Smooth muscle cell of the brain vasculature (primary cell): Measurements from ENCODE around the gene MLLT11.
"Not testable (repeated sequence)": the region's sequence is repeated elsewhere in the genome, so short reads cannot be mapped to it uniquely, and the experiment has no call there.

Source experiments
- DNase-seq: peaks from one replicate; pipeline ENCODE4 v3.0.0-alpha.2; 2012; ENCODE audit warnings: low read depth, low spot score

The MLLT11 gene

GRCh38 chr1:151056149-151056548 lies 4.0 kb upstream of the MLLT11 start:
- DNase-seq = no peak

- DNase-seq = no peak
Observed at GRCh38 chr1:151058692-151059091, 1.5 kb upstream of the MLLT11 start.

DNA sequence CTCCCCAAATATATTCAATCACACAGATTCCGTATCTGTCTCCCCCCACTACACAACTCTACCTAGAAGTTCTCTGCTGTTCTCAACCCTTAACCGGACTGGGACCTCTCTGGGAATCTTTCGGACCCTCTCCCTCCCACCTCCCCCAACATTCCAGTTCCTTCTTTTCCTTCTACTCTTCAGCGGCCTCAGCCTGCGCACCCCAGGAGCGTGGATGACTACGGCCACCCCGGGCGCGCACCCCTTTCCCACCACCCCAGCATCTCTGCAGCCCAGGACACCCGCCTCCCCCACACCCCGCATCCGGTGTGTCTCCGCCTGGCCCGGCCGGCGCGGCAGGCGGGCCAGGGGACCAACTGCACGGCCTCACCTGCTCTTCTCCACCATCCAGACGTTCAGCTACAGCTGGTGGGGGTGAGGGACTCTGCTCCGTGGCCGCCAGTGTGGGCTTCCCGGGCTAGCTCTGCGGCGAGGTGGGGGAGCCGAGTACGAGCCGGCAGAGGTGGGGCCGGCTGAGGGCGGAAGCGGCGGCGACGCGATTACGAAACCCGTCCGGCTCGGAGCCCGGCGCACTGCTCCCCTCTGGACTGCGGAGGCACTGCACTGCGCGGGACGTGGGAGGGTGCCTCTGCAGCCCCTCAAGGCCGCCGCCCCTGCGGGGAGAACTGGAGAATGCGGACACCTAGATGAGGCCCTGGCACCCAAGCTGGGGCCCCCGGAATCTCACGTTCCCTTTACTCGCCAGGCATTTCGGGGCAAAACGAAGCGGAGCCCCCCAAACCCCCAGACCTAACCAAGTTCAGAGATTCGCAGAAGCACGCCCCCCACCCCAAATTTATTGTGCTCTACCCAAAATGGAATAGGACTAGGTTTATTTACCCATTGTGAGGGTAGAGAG lies 839 bp upstream of the MLLT11 start, which contains the start of gene CDC42SE1:
CDC42SE1 (minus strand) TSS at position 514 of the 898 bp plus-strand sequence. CDS start 3,892 bp downstream, outside the sequence.
- no peak for DNase-seq

- DNase-seq = no peak
Observed at GRCh38 chr1:151060657-151061421, 642 bp downstream of the MLLT11 start.

- no peak for DNase-seq
Observed at GRCh38 chr1:151061704-151062103, 1.5 kb downstream of the MLLT11 start.

DNA sequence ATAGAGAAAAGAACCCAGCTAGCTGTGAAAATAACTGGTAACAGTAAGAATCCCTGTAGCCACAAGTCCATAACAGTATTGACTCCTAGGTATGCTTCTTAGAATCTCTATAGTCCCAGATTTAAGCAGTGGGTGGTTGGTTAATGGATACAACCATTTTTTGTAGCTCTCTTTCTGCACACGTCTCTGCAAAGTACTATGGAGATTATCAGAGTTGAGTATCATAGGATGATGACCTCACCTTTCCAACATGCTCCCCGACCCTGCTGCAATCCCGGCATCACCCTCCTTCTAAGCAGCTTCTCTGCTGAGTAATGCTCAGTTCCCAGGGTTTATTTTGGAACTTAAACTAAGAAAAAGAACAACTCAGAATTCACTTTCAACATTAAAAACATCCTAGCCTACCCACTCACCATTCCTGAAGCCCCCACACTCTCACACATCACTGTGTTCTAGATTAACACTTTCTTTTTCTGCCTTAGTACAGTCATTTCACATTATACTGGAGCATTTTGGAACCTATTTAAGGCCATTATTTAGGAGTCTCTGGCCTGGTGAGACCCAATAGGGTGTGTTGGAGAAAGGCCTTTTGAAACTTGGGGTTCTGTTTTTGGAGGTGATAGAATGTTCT lies 2.7 kb downstream of the MLLT11 start:
- DNase-seq = no peak

DNA sequence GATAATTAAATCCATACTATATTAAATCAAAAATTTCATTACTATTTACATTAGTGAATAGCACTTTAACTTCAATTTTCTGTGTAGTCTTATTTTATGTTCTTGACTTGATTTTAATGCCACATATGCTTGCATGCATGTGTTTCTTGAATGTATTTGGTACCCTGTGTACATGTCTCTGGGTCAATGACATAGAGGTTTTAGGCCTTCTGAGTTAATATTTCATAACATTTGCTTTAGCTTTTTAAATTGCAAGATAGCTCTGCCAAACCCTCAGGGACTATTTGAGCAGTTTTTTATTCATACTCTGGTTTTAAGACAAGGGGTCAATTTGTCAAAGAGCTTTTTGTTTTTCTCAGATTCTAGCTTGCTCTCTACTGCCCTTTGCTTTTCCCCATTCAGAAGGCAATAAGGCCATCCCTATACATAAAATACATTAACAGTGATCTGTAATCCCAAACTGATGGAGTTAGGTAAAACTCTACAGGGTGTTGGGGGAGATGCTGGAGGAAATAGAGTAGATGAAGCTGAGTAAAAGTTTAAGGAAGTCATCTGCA lies 5.0 kb downstream of the MLLT11 start:
- no peak for DNase-seq

DNA sequence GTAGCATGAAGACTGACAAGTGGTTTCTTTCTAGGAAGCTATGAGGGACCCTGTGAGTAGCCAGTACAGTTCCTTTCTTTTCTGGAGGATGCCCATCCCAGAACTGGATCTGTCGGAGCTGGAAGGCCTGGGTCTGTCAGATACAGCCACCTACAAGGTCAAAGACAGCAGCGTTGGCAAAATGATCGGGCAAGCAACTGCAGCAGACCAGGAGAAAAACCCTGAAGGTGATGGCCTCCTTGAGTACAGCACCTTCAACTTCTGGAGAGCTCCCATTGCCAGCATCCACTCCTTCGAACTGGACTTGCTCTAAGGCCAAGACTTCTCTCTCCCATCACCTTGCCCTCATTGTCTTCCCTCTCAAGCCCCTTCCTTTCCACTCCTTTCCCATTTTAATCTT lies 7.0 kb downstream of the MLLT11 start:
- DNase-seq = no peak

DNA sequence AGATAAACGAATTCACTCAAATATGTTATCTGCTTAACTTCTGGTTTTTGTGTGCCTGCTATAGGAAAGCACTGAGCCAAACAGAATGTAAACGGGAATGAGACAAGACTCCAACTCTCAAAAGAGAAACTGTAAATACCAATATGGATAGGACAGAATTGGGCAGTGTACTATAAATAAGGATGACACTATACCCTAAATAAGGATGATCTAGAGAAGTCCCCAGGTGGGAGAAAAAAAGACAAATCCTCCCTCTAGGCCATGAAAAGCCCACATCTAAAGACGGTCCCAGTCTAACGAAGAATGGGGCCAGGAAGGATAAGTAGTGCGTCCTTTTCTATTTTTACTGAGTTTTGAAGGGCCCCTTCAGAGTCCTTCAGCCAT lies 8.9 kb downstream of the MLLT11 start:
- no peak for DNase-seq

GRCh38 chr1:151070474-151071276 lies 10.5 kb downstream of the MLLT11 start, which contains the start of gene GABPB2:
Gene GABPB2 (plus strand): TSS chr1:151070761. CDS start chr1:151088190, 17,429 bp downstream.
- DNase-seq = peak; percentile 89

- DNase-seq = no peak
Observed at GRCh38 chr1:151072224-151072623, 12.0 kb downstream of the MLLT11 start.

GRCh38 chr1:151085953-151086559 lies 25.9 kb downstream of the MLLT11 start:
- DNase-seq = no peak

DNA sequence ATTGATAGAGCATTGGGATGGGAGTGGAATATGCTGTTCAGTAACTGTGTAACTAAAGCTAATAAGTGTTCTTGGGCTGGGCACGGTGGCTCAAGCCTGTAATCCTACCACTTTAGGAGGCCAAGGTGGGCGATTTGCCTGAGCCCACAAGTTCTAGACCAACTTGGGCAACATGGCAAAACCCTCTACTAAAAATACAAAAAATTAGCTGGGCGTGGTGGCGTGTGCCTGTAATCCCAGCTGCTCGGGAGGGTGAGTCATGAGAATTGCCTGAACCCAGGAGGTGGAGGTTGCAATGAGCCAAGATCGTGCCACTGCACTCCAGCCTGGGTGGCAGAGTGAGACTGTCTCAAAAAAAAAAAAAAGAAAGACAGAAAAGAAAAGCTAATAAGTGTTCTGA lies 37.2 kb downstream of the MLLT11 start:
- not testable (repeated sequence) for DNase-seq

GRCh38 chr1:151098126-151098525 lies 37.9 kb downstream of the MLLT11 start:
- no peak for DNase-seq

GRCh38 chr1:151104630-151105029 lies 44.4 kb downstream of the MLLT11 start:
- DNase-seq = no peak

GRCh38 chr1:151106894-151107293 lies 46.7 kb downstream of the MLLT11 start:
- DNase-seq = no peak

DNA sequence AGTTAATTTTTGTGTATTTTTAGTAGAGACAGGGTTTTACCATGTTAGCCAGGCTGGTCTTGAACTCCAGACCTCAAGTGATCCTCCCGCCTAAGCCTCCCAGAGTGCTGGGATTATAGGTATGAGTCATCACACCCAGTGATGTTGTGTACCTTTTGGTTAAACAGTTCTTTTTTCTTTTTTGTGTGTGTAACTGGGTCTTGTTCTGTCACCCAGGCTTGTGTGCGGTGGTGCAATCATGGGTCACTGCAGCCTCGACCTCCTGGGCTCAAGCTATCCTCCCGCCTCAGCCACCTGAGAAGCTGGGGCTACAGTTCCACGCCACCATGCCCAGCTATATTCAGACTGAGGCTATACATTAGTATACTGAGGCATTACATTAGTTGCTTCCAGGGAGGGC lies 48.1 kb downstream of the MLLT11 start:
- DNase-seq = no peak

DNA sequence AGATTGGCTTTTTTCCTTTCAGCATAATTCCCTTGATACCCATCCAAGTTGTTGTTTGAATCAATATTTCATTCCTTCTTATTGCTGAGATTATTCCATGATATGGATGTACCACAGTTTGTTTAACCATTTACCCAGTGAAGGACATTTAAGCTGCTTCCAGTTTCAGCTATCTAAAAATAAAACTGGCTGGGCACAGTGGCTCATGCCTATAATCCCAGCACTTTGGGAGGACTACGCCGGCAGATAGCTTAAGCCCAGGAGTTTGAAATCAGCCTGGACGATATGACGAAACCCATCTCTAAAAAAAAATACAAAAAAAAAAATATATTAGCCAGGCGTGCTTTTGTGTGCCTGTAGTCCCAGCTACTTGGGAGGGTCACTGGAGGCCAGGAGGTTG lies 53.7 kb downstream of the MLLT11 start:
- no peak for DNase-seq
